Measurements from ENCODE around the gene MRPL55.

MRPL55 gene

DNA sequence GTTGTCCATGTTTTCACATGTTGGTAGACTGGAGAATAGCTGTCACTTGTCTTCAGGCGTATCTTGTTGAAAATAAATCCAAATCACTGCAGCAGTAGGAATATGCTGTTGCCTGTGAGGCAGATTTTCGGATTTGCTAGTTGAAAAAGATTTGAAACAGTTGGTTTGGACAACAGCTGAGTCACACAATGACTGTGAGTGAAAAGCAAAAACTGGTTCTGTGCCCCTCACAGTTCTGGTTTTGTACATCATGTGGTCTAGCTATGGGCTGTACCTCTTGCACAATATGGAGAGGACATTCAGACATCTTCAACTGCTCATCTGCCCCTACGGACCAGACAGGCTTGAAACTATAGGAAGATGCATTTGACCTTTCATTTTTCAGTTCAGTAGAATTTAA lies 24.8 kb downstream of the MRPL55 start:
- no peaks in the 10 kb centered on the region for H3K36me3 ChIP-seq (ENCODE audit: control insufficient read depth, insufficient read depth, low read length)
- no peak overlapping the region for H3K9ac ChIP-seq (ENCODE audit: low read depth, low read length)
- H3K4me1 ChIP-seq (ENCODE audit: control insufficient read depth, insufficient read depth, low read length), result peaks cover 4% of the 10 kb centered on the region
- H3K27me3 ChIP-seq (ENCODE audit: control insufficient read depth, insufficient read depth, low read length), result peaks cover 3% of the 10 kb centered on the region
- no peaks in the 10 kb centered on the region for H3K9me3 ChIP-seq (ENCODE audit: control insufficient read depth, insufficient read depth, low read length)
- H3K4me3 ChIP-seq (ENCODE audit: low read depth, low read length), result peak overlapping the region; percentile 77

DNA sequence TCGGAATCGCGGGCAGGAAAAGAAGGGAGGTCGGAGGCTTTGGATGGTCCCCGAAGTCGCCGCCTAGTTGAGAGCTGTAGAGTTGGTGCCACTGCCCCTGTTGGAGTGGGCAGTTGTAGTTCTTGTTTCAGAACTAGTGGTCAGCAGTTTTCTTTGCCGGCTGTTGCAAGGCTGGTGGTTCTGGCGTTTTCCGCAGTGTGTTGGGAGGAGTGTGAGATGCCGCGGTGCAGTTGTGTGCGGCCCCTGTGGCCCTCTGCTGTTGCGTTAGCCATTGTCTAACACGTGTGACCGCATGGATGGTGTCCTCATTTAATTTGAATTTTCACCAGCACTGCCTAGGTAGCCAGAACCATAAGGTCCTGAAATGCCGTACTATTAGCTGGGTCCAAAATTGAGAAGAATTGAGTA lies 25.2 kb downstream of the MRPL55 start:
- Histone ChIP-seq H3K4me1 (ENCODE audit: control insufficient read depth, insufficient read depth, low read length) (peaks cover 4% of the 10 kb centered on the region), H3K9me3 (ENCODE audit: control insufficient read depth, insufficient read depth, low read length) (no peaks in the 10 kb centered on the region), H3K9ac (ENCODE audit: low read depth, low read length) (peak overlapping the region; percentile 76), H3K27me3 (ENCODE audit: control insufficient read depth, insufficient read depth, low read length) (peaks cover 3% of the 10 kb centered on the region), H3K4me3 (ENCODE audit: low read depth, low read length) (peak overlapping the region; percentile 77), H3K36me3 (ENCODE audit: control insufficient read depth, insufficient read depth, low read length) (no peaks in the 10 kb centered on the region)

DNA sequence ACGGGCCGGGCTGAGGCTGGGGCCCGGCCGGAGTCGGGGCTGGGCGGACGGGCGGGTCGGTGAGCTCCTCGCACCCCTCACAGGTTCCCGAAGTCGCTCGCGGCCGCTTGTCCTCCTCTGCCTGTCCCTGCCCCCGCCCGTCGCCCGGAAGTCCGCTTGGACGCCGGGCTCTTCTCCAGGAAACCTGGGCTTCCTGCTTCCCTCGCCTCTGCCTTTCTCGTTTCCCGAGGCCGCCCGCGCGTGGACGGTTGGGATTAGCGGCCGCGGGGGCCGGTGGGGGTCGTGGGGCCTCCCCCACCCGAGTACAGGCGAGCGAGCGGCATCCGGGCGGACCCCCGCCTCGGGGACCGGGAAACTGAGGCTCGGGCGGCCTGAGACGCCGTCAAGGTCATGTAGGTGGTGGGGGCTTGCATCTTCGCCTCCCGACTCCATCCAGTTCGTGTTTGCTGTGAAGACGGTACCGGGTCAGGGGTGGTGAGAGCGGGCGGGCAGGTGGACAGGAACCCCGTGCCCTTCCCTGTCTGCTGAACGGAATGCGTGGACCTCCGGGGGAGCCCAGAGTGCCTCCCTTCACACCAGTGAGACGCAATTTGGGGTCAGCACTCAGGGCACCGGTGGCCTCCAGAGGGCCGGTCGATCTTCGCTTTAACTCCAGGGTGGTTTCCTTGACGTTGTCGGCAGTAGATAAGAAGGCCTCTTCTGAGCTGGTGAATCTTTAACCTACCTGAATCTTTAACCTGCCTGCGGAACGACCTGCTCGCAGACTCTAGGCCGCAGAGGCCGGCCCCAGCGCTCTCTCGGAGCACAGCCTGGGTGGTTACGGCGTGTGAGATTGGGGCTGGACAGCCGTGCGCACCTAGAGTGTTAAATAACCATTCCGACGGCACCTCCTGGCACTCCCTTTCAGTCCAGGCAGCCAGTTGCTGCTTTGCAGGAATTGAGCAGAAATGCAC lies 25.9 kb downstream of the MRPL55 start:
- Histone ChIP-seq H3K9me3 (ENCODE audit: control insufficient read depth, insufficient read depth, low read length) (no peaks in the 10 kb centered on the region), H3K9ac (ENCODE audit: low read depth, low read length) (peak overlapping the region; percentile 76), H3K4me1 (ENCODE audit: control insufficient read depth, insufficient read depth, low read length) (peaks cover 4% of the 10 kb centered on the region), H3K27me3 (ENCODE audit: control insufficient read depth, insufficient read depth, low read length) (peaks cover 4% of the 10 kb centered on the region), H3K4me3 (ENCODE audit: low read depth, low read length) (peak overlapping the region; percentile 77), H3K36me3 (ENCODE audit: control insufficient read depth, insufficient read depth, low read length) (no peaks in the 10 kb centered on the region)

DNA sequence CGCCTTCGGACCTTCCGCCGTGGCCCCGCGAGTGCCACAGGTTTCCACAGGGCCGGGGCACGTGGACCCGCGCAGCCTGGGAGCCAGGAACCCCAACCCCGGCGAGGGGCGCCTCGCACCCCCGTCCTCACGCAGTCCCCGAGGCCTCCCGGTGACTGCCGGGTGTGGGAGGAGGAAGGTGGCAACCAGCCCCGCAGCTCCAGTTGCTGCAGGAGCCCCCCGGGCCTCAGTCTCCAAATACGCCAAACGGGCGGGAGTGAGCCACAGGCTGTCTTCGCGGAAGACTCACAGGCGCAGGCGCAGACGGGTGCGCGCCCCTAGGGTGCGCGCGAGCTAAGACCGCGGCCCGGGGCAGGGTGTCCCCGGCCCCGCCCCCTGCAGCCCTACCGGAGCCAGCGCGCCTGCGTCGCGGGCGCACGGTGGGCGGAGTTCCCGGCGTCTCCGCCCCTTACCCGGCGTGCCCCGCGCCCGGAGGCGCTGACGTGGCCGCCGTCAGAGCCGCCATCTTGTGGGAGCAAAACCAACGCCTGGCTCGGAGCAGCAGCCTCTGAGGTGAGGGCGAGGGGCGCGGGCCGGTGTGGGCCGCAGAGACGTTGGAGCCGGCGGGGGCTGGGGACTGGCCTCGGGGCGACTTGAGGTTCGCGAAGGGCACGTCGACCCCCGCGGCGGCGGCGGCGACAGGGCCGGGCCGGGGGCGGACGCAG lies 26.7 kb downstream of the MRPL55 start, which contains the start of gene ARF1:
Gene ARF1, plus strand, starts transcription at position 495 of the 704 bp plus-strand sequence. CDS start 14,407 bp downstream, outside the sequence.
- H3K27me3 ChIP-seq (ENCODE audit: control insufficient read depth, insufficient read depth, low read length), result peaks cover 10% of the 10 kb centered on the region
- H3K9ac ChIP-seq (ENCODE audit: low read depth, low read length), result peak within 1 kb of the TSS; percentile 76
- peaks cover 4% of the 10 kb centered on the region for H3K4me1 ChIP-seq (ENCODE audit: control insufficient read depth, insufficient read depth, low read length)
- H3K9me3 ChIP-seq (ENCODE audit: control insufficient read depth, insufficient read depth, low read length), result no peaks in the 10 kb centered on the region
- no peaks in the 10 kb centered on the region for H3K36me3 ChIP-seq (ENCODE audit: control insufficient read depth, insufficient read depth, low read length)
- peak within 1 kb of the TSS; percentile 77 for H3K4me3 ChIP-seq (ENCODE audit: low read depth, low read length)

DNA sequence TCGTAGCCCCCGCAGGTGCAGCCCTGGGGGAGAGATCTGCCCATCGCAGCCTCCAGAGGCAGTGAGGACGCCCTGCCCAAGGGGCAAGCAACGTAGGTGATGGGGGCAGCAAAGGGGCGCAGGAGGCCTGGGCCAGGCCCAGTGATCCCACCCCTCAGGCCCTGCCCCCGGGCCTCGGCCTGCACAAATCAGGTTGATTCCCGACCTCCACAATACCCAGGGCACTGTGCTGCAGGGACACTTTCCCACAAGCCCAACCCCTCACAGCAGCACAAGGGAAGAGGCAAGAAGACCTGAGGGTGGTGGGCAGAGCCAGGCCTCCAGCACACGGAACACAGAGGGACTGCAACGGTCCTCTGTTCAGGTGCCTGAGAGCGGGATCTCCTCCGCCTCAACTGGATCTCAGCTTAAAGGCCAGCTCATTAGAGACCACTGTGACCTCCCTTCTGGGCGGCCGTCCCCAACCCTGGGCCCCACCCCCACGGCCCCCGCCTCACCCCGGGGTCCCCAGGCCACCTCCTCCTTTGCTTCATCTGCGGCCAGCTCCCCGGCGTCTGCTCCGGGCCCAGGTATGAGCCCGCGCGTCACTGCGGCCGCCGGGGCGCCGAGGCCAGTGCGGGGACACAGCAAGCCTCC lies 27.4 kb downstream of the MRPL55 start:
- H3K4me3 ChIP-seq (ENCODE audit: low read depth, low read length), result peak overlapping the region; percentile 58
- peak overlapping the region; percentile 47 for H3K9ac ChIP-seq (ENCODE audit: low read depth, low read length)
- H3K4me1 ChIP-seq (ENCODE audit: control insufficient read depth, insufficient read depth, low read length), result peaks cover 4% of the 10 kb centered on the region
- no peaks in the 10 kb centered on the region for H3K9me3 ChIP-seq (ENCODE audit: control insufficient read depth, insufficient read depth, low read length)
- H3K27me3 ChIP-seq (ENCODE audit: control insufficient read depth, insufficient read depth, low read length), result peaks cover 13% of the 10 kb centered on the region
- no peaks in the 10 kb centered on the region for H3K36me3 ChIP-seq (ENCODE audit: control insufficient read depth, insufficient read depth, low read length)

DNA sequence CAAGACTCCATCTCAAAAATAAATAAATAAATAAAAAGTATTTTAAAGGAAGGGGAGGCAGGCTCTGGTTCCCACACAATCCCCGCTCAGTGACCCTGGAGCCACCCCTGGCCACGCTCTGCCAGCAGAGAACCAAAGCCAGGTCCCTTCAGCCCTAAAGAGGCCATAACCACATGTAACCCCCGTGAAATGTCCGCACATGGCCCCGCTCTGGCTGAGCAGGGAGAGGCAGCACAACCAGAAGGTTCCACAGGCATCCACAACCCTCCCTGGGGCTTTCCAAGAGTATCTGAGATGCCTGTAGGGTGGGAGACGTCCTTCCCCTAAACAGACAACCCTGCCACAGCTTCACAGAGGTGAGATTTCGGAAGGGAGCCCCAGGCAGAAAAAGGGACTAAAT lies 28.0 kb downstream of the MRPL55 start:
- H3K4me3 ChIP-seq (ENCODE audit: low read depth, low read length), result peak overlapping the region; percentile 58
- H3K9ac ChIP-seq (ENCODE audit: low read depth, low read length), result peak overlapping the region; percentile 47
- H3K9me3 ChIP-seq (ENCODE audit: control insufficient read depth, insufficient read depth, low read length), result no peaks in the 10 kb centered on the region
- H3K4me1 ChIP-seq (ENCODE audit: control insufficient read depth, insufficient read depth, low read length), result peaks cover 4% of the 10 kb centered on the region
- H3K27me3 ChIP-seq (ENCODE audit: control insufficient read depth, insufficient read depth, low read length), result peaks cover 18% of the 10 kb centered on the region
- H3K36me3 ChIP-seq (ENCODE audit: control insufficient read depth, insufficient read depth, low read length), result no peaks in the 10 kb centered on the region

DNA sequence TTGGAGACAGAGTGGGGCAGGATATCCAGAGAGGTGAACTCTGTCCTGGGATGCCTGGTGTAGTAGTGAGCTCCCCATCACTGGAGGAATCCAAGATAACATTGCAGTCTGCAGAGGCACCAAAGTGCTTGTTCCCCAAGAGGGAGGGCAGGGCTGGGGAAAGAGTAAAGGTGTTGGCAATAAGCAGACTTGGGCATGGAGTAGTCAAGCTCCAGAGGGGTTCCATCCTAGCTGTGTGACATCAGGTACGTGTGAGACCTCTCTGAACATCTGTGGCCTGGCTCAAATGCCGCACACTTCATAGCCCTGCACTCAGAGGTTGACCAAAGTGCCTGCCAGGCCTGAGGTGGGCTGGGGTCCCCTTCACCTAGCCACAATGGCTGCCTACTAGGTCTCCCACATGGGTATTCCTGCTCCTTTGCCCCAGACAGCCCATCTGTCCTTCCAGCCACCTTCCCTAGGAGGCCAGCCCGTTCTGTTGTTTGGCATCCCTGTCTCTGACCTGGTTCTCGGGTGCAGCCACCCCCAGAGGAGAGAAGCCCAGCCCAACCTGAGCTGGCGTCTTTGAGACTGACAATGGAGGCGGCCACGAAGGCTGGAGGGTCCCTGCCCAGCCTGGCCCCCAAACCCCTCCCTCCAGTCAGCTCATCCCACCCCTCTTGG lies 29.4 kb downstream of the MRPL55 start:
- no peak overlapping the region for H3K4me3 ChIP-seq (ENCODE audit: low read depth, low read length)
- no peaks in the 10 kb centered on the region for H3K36me3 ChIP-seq (ENCODE audit: control insufficient read depth, insufficient read depth, low read length)
- H3K9me3 ChIP-seq (ENCODE audit: control insufficient read depth, insufficient read depth, low read length), result no peaks in the 10 kb centered on the region
- peaks cover 27% of the 10 kb centered on the region for H3K27me3 ChIP-seq (ENCODE audit: control insufficient read depth, insufficient read depth, low read length)
- H3K4me1 ChIP-seq (ENCODE audit: control insufficient read depth, insufficient read depth, low read length), result peaks cover 4% of the 10 kb centered on the region
- no peak overlapping the region for H3K9ac ChIP-seq (ENCODE audit: low read depth, low read length)

DNA sequence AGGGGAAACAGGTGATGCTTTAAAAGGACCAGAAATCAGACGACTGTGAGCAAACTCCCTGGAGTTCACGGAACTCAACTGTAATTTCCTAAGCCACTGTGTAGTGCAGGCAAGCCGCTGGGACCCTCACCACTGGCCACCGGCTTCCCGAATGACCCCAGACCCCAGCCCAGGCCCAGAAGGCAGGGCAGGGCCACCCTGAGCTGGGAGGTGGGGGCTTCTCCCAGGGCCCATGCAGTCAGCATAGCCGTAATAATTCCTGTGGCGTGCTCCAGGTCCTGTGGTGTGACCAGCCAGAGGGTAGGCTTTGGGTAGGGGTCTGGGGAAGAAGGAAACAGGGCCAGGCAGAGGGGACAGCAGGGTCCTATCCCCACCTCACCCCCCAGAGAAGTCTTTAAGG lies 30.1 kb downstream of the MRPL55 start:
- Histone ChIP-seq H3K9ac (ENCODE audit: low read depth, low read length) (no peak overlapping the region), H3K9me3 (ENCODE audit: control insufficient read depth, insufficient read depth, low read length) (no peaks in the 10 kb centered on the region), H3K27me3 (ENCODE audit: control insufficient read depth, insufficient read depth, low read length) (peaks cover 31% of the 10 kb centered on the region), H3K4me3 (ENCODE audit: low read depth, low read length) (no peak overlapping the region), H3K36me3 (ENCODE audit: control insufficient read depth, insufficient read depth, low read length) (no peaks in the 10 kb centered on the region), H3K4me1 (ENCODE audit: control insufficient read depth, insufficient read depth, low read length) (no peaks in the 10 kb centered on the region)

DNA sequence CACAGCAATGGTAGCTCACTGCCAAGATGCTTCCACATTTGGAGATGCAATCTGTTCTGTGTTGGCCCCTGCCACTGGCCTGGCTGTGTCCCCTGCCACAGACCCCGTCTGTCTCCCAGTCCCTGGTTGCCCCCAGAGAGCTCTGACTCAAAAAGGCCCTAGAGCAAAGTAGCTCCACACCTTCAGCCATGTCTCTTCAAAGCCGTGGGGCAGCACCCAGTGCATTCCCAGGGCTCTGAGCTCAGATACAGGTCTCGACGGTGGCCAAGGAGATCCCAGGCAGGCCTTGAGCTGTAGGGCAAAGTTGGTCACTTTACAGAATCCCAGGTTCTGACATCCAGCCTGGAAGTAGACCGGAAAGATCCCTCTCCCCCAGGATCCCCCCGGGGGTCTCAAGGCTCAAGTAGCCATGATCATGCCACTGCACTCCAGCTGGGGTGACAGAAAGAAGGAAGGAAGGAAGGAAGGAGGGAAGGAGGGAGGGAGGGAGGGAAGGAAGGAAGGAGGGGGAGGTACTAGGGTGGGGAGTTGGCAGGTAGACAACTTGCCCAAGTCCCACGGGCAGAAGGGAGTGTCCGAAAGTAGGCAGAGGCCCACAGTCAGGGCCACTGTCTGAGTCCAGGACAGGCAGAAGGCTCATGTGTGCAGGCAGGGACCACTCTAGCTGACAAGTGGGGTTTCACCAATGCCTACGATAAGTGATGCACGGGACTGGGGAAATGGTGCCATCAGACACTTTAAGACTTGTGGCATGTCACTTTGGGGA lies 31.4 kb downstream of the MRPL55 start:
- H3K9ac ChIP-seq (ENCODE audit: low read depth, low read length), result no peak overlapping the region
- no peaks in the 10 kb centered on the region for H3K36me3 ChIP-seq (ENCODE audit: control insufficient read depth, insufficient read depth, low read length)
- no peaks in the 10 kb centered on the region for H3K4me1 ChIP-seq (ENCODE audit: control insufficient read depth, insufficient read depth, low read length)
- H3K9me3 ChIP-seq (ENCODE audit: control insufficient read depth, insufficient read depth, low read length), result no peaks in the 10 kb centered on the region
- H3K4me3 ChIP-seq (ENCODE audit: low read depth, low read length), result no peak overlapping the region
- peaks cover 38% of the 10 kb centered on the region for H3K27me3 ChIP-seq (ENCODE audit: control insufficient read depth, insufficient read depth, low read length)

DNA sequence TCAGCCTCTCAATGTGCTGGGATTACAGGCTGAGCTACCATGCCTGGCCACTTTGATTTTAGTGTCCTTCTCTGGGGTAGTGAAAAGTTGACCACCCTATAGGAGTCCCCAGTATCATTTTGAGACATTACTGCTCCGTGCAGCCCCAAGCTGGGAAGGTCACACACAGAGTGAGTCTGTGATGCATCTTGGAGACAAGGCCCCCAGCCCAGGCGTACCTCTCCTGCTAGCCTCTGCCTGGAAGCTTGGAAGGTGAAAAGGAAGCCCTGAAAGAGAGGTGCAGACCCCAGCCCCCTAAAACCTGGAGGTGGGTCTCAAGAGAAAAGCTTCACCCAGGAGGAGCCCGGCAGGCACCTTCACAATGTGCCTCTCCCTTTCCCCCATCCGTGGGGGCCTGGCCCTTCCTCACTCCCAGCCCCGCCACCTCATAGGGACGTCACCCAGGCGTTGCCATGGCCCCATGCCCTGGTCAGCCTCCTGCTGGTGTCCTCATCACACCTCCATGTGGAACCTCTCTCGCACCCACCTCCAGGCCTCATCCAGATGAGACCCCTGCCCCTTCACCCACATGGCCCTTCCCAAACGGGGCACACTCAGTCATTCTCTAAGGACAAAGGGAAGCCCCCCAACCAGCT lies 32.2 kb downstream of the MRPL55 start:
- H3K4me3 ChIP-seq (ENCODE audit: low read depth, low read length), result no peak overlapping the region
- H3K27me3 ChIP-seq (ENCODE audit: control insufficient read depth, insufficient read depth, low read length), result peaks cover 47% of the 10 kb centered on the region
- H3K4me1 ChIP-seq (ENCODE audit: control insufficient read depth, insufficient read depth, low read length), result no peaks in the 10 kb centered on the region
- no peaks in the 10 kb centered on the region for H3K9me3 ChIP-seq (ENCODE audit: control insufficient read depth, insufficient read depth, low read length)
- no peak overlapping the region for H3K9ac ChIP-seq (ENCODE audit: low read depth, low read length)
- no peaks in the 10 kb centered on the region for H3K36me3 ChIP-seq (ENCODE audit: control insufficient read depth, insufficient read depth, low read length)
